ENCODE measurements around the gene UPK2. TPM values are rescaled to one million over a fixed set of nuclear protein-coding genes. Genes with fewer than 3 reads are reported as not detected.

The UPK2 gene
- total and polyA plus RNA-seq, 2 of the 13 experiments (the other 11 are each of a cell fraction or from before 2014, with no cell fraction given): not detected

GRCh38 chr11:118924591-118925585 lies 31.2 kb upstream of the UPK2 start (continued):
- TF ChIP-seq CREM (IDR thresholded peaks at IDR 0.05) (no peak), CREM (CRISPR knock-in tag; IDR thresholded peaks at IDR 0.05) (no peak), ZNF275 (CRISPR knock-in tag; IDR thresholded peaks at IDR 0.05; ENCODE audit: borderline replicate concordance) (no peak), ZNF546 (CRISPR knock-in tag; conservative IDR thresholded peaks at IDR 0.05) (no peak), ZZZ3 (CRISPR knock-in tag; IDR thresholded peaks at IDR 0.05; ENCODE audit: borderline replicate concordance) (no peak), PAXIP1 (CRISPR knock-in tag; conservative IDR thresholded peaks at IDR 0.05) (0 out of 2 replicates have a peak, but pooled peaks have one; percentile 22), DR1 (CRISPR knock-in tag; IDR thresholded peaks at IDR 0.05) (0 out of 2 replicates have a peak, but pooled peaks have one; percentile 47), ZNF432 (CRISPR knock-in tag; IDR thresholded peaks at IDR 0.05; ENCODE audit: borderline replicate concordance) (no peak), TP53 (CRISPR knock-in tag; conservative IDR thresholded peaks at IDR 0.05) (no peak), ZNF558 (CRISPR knock-in tag; IDR thresholded peaks at IDR 0.05; ENCODE audit: borderline replicate concordance) (no peak), ZBTB43 (CRISPR knock-in tag; conservative IDR thresholded peaks at IDR 0.05) (no peak), PRDM10 (CRISPR knock-in tag; IDR thresholded peaks at IDR 0.05; ENCODE audit: low read depth) (no peak), ARID2 (CRISPR knock-in tag; IDR thresholded peaks at IDR 0.05; ENCODE audit: borderline replicate concordance) (no peak), ZNF790 (CRISPR knock-in tag; IDR thresholded peaks at IDR 0.05; ENCODE audit: borderline replicate concordance) (no peak), ZBTB46 (CRISPR knock-in tag; IDR thresholded peaks at IDR 0.05; ENCODE audit: borderline replicate concordance) (no peak)

Data from HepG2 (cell line).